NCI-H748 (cell line): ENCODE data around the gene MUSTN1.

Experiments used
- DNase-seq: peaks from one replicate; lab custom pipeline; 2025; ENCODE audit not compliant: unreplicated experiment; lab: John Stamatoyannopoulos, UW

The MUSTN1 gene

DNA sequence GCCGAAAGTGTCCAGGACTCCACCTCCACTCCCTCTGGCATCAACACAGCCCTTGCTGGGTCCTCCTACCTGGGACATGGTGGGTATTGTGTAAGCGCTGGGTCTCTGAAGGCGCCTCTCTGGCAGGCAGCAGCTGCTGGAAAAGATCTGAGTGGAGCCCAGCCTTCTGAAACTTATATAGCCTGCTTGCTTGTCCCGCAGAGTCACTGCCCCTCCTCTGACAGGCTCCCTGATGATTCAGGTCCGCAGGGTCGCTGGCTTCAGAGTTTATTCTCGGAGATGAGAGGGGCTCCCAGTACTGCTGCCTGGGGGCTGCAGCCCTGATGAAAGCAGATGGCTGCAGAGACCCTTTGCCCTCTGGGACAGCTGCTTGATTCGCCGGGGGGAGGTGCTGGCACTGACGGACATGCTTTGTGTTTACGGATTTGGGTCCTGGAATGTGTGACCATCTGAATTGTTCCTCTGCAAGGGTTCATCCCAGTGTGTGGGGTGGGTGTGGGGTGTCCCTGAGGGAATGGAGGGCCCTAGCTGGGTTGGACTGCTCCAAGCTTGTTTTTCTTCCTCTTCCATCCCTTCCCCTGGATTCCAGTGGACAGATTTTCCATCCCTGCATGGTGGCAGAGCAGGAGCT is at the start of gene MUSTN1:
TSS of gene MUSTN1 (minus strand) at position 149 of the 631 bp plus-strand sequence. CDS start at position 78, 71 bp downstream.
- DNase-seq = no peak

DNA sequence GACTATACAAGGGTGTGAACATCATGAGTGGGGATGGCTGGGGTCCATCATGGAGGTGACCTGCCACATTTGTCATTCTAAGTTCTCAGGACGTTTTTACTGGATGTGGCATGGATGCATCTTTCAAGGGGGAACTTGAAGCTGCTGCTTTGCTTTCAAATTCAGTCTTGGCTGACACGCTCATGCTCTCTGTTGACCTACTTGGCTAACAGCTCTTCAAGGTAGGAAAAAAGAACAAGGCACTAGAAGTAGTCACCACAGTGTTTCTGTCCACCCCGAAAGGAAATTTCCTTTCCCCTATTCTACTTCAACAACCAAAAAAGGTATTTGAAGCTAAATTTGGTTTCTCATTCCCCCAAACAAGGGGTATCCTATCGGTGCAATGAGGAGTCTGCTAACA is 47.6 kb upstream of the MUSTN1 start:
- DNase-seq = no peak

DNA sequence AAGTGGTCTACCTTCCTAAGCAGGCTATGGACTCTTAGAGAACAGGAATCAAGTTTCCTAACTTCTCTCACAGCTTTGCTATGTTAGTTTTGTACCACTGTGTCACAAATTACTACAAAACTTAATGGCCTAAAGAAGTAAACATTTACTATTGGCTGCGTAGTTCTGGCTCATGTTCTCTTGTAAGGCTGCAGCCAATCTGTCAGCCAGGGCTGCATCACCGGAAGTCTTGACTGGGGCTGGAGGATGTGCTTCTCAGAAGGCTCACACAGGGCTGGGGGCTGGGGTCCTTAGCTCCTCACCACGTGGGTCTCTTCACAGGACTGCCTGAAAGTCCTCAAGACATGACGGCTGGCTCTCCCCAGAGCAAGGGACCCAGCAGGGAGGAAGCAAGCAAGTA is 47.1 kb upstream of the MUSTN1 start:
- no peak for DNase-seq

DNA sequence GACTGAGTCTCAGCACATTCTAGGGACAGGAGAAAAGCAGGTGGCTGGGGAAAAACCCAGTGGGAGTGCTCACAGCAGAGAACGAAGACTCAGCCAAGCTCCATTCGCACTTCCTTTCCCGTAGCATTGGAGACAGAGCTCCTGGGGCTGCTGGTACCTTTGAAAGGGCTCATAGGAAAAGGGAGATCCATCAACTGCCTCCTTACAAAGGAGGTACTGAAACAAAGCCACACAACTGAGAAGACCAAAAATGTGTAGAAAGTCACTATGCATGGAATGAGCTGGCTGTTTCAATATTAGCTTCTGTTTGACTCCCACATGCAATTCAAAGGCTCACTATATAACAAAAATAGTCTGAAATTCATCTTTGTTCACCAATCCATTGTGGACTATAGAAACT is 45.7 kb upstream of the MUSTN1 start:
- DNase-seq = no peak

DNA sequence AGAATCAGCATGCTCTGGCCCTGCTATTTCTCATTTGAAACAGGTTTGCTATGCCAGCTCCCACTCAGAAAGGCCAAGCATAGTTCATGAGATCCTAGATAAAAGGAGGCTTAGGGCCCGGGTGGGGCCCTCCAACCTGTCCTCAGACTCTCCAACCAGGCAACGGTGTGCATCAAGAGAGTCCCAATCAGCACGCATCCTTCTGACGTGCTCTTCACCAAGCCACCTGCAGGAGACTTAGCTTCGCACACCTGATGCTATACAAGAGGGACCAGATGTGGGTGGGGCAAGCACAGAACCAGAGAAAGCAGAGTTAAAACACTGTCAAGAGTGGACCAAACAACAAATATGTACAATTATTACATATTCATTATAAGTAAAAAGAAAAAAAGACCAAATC is 45.2 kb upstream of the MUSTN1 start:
- no peak for DNase-seq

DNA sequence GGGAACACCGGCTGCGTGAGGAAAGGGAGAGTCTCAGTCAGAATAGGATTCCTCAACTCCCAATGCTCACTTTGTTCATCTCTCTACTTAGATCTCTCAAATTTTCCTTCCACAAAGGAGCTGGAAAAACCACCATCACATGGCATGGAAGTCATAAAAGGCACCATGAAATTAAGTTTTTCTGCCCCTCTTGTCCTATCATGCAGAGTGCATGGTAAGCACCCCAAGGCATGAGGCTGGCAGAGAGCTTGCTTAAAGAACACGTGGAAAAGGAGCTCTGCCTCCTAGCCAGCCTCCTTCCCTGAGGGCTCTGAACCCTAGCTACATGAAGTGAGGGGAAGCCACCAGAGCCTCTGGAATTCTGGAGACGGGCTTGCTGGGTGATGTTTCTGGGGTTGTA is 44.8 kb upstream of the MUSTN1 start:
- no peak for DNase-seq

DNA sequence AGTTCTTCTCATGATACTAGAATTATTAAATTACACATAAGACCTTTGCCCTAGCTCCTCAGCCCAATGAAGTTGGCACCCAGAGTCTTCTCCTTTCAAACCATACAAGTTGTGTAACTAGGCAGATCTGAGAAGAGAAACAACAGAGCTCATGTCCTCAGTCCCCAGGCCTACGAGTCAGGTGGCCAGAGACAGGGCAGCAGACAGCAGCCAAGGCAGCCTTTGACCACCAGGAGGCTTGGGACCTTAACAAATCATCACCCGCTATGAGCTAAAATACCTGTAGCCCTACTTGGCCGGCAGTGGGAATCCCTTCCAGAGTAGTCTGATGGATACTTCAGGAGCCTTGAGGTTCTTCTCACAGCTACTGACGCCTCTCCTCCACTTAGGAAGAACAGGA is 44.3 kb upstream of the MUSTN1 start:
- DNase-seq = no peak

DNA sequence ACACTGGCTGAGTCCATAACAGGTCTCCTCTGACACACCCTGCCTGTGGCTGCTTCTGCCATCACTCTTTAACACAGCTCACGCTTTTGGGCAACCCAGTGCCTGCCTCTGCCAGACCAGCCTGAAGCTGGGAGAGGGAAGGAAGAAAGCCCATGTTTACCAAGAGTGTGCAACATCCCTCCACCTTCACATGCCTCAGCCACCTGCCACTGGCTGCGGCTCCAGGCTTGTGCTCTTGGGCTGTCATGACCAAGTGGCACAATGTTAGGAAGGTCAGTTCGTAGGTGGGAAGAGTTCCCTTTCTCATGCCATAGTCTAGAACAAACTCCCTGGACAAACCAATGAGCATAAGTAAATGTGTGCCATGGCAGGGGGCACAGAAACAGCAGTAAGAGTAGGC is 42.3 kb upstream of the MUSTN1 start:
- DNase-seq = no peak

DNA sequence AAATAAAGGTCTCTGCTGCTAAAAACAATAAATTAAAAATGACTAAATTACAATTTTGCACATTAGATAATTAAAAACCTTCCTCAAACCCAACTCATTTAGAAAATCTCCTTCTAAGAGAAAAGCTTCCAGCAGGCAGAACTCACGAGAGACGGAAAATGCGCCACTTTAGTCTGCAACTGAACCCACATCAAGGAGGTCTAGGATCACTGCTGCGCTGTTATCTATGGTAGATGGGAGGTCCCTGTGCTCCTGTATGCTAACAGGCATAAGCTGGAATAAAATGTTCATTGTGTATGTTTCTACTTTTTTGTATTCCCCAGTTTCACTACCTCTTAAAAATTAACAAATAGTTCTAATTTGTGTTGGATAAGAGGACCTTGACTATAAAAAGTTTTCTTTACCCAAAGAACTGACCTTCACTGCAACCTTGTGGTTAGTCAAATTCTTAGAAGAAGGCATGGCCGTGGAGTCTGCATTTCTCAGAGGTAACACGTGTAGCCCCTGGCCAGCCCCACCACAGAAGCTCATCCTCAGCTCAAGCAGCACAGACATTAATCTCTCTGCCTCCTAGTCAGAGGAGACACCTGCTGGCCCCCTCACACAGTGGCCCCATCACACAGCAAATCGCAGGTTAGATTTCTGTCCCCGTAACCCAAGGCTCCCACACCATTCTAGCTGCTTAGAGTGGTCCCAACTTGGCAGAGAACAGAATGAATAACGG is 40.2 kb upstream of the MUSTN1 start:
- DNase-seq = no peak

DNA sequence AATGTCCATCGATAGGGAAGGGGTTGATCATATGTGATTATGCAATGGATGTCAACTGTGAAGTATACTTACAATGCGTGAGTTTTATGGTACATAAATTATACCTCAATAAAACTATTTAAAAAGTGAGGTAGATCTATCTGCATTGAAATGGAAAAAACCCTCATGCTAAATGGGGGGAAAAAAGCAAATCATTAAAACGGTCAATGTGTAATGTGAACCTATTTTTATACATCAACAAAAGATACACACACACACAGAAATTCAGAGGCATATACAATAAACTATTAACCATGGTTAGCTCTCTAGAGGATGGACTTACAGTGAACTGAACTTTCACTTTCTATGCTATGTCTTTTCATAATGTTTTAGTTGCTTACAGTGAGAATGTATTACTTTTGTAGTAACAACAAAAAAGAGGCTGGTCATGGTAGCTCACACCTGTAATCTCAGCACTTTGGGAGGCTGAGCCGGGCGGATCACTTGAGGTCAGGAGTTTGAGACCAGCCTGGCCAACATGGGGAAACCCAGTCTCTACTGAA is 39.4 kb upstream of the MUSTN1 start:
- no peak for DNase-seq

DNA sequence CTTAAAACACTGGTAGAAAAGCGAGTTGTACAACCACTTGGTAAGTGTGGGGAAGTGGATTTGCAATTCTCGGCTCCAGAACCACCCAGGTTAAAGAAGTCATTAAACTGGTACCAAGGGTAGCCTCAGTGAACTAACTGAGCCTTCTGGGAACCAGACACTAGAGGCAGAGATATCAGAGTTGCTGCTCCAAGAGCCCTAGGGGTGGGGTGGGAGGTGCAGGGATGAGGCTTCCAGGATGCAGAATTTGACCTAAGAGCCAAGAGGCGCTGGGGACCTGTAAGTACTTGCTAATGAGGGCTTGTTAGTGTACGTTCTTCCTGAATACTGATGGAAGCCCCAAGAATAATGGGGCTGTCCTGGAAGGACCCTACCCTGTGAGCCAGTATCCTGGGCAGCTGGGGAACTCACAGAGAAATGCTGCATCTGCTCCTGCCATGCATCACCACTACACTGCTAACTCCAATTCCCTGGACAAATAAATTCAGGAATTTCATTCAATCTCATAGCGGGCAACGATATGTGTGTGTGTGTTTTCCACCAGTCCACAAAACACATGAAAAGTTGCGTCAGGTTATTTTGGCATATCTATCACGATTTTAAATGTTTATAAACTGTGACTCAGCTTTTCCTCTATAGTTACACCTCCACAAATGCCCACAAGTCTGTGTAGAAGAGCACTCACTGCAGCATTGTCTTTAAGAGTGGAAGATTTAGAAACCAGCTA is 38.8 kb upstream of the MUSTN1 start:
- no peak for DNase-seq

DNA sequence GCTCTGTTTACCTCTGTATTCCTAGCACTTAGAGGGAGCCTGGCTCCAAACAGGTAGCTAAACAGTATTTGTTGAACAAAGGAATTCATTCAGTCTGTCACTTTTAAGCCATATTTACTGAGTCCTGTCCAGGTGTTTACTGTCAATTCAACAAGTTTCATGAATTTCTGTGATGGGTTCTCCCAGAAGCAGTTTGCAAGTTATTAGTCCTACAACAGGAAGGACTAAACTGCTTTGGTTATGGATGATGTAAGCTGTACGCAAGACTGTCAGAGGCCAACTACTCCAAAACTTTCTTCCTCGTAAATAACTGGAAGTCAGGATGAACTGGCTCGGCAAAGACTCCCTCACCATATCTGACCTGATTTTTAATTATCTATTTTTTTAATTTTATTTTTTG is 37.4 kb upstream of the MUSTN1 start:
- DNase-seq = no peak

DNA sequence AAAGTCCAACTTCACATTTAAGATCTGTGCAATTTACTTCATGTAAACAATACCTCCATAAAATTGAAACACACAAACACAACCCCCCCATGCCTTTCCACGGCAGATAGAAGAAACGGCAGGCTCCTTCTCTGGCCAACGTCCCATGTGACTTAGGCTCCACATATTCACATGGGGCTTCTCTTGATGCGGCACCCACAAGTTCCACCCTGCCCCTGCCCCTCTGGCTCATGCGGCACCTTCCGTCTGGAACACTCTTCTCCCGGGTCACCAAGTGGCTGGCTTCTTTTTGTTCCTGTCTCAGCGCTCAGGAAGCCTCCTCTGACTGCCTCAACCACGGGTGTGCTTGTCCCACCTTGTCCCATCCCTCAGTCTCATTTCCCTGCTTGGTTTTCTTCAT is 36.9 kb upstream of the MUSTN1 start:
- no peak for DNase-seq

DNA sequence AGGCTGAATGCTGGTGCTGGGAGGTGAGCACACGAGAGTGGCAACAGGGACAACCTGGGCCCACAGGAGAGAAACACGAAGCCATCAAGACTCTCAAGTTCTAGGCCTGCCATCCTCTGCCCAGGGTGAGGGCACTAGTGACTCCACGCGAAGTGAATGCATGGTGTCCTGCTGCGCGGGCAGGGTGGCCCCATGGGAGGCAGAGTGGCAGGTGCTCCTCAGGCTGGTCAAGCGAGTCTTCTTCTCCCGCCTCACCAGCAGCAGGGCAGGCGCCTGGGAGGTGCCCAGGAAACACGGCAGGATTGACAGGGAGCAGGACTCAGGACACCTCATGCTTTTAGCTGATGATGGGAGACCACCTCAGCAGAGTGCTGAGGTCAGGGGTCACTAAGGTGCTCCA is 35.7 kb upstream of the MUSTN1 start:
- DNase-seq = no peak

DNA sequence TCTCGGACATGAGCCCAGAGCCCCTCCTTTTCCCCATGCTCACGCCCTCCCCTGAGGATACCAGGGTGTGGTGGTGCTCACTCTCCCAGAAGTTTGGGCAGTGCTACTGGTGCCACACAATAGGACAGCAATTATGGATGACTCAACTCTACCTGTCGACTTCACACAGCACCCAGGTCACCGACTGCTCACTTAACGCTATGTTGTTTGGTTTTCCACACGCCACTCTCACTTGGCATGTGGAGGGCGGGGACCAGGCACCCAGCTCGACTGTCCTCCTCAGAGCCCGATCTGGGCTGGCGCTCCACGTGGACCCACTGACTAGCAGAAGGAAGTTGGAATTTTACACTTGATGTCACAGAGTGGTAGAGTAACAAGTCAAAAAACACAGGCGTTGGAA is 31.6 kb upstream of the MUSTN1 start:
- no peak for DNase-seq

DNA sequence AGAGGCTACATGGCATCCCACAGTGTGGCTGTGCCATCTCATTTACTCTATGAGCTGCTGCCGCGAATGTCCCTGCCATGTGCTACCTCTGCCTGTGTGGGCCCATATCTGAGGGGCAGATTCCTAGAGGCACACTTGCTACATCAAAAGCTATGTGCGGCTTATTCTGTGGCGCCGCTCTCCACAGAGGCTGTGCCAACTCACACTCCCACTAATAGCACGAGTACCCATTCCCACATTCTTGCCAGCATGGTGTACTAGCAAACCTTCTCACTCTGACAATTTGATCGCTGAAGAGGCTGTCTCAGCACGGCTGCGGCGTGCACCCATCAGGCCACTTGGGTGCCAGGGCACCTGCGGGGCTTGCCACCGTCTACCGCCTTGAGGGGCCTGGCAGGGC is 31.2 kb upstream of the MUSTN1 start:
- no peak for DNase-seq

DNA sequence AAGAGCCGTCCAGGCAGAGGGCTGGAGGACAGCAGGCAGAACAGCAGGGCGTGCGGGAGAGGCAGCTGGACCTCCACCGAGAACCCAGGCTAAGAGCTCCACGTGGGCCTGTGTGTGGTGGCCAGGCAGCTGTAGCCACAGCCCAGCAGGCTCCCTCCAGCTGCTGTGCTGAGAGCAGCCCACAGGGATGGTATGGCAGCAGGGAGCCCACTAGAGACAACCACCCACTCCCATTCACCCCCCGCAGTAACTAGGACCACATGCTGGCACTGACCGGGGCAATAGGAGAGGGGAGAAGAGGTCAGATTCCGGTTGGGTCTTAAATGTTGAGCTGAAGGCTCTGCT is 25.6 kb upstream of the MUSTN1 start:
- no peak for DNase-seq

DNA sequence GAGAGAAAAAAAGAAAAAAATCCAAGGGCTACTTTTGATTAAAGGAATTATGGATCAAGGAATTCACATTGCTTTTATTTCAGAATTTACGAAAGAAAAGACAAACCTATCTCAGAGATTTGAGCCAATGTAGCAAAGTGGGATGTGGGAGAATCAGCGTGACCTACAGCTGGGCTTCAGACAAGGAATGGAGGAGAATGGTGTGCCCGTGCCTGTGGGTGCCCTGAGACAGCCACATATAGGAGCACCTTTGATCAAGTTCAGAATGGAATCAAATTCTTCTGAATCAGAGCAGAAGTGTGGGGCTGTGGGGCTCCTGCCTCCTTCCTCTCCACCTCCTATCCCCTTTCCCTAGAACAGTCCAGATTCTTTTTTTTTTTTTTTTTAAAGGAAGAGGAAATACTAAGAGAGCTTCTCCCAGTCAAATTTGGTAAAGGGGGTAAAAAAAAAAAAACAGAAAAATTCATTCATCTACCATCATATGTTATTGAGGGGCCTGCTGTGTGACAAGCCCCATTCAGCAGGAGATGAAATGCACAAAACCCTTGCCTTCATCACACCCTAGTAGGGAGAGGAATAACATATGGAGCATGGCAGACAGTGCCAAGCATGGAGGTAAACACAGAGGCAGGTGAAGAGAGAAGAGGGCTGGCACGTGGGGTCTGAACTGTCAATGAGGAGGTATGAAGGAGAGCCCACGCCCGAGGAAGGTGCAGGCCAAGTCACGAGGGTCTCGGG is 25.0 kb upstream of the MUSTN1 start:
- DNase-seq = no peak

DNA sequence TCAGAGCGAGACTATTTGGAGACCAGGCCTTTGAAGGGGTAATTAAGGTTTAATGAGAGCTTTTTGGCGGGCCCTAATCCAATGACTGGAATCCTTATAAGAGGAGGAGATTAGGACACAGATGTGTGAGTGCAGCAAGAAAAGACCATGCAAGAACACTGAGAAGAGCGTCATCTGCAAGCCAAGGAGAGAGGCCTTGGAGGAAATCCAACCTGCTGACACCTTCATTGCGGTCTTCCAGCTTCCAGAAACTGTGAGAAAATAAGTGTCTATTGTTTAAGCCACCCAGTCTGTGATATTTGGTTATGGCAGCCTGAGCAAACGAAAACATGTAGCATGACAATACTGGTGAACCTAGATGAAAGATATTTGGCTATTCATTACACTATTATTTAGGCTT is 23.0 kb upstream of the MUSTN1 start:
- no peak for DNase-seq

DNA sequence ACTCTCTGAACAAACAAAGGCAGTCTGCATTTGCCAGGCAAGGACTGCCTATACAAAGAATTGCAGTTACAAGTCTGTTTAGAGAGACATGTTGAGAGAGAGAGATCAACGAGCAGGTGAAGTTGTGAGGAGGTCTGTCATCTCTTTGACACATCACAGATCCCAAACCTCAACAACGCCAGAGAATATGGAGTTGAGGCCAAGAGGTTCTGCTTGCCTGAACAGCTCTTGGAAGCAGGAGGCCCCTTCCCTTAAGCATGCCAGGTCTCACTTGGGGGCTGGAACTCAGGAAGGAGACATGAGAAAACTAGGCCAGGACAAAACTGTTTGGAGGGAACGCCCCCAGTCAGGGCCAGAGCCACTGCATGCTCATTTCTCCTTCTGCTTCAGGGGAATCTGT is 22.3 kb upstream of the MUSTN1 start:
- no peak for DNase-seq

DNA sequence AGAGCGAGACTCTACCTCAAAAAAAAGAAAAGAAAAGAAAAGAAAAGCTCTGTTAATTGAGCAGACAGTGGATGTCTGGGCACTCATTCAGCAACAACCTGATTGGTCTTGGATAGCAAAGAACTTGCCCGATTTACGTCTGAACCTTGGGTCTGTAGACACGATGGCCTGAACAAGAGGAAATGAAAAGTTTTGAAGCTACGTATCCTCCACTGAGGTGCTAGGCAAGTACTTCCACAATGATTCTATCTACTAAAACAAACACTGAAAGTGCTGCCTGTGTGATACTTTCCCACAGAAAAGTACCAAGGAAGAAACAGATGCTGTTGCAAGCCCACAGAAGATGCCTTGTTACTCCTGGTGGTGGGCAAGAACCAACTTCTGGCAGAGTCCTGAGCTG is 21.8 kb upstream of the MUSTN1 start:
- no peak for DNase-seq

DNA sequence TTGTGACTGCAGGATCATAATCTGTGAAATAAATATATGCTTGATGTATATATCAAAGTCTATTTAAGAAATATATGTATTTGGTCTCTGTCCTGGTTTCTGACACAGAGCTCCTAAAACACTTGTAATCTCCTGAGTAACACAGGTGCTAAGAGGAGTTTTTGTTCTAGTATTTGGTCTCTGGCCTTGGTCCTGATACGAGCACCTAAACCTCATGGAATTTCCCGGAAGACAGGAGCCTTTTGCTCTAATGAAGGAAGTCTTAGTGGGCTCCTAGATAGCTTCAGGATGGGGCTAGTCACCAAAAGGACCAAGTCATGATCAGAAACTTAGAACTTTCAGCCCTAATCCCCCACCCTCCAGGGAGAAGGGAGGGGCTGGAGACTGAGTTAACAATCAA is 19.2 kb upstream of the MUSTN1 start:
- no peak for DNase-seq
